Measurements from ENCODE around the gene CEP126.
A peak's percentile ranks its signal among the peaks of the same experiment; 100 is the strongest.

GRCh38 chr11:102007567-102008437 is 93.0 kb downstream of the CEP126 start:
- TF ChIP-seq CTCF (IDR thresholded peaks at IDR 0.05) (peak; percentile 72), EZH2phosphoT487 (IDR thresholded peaks at IDR 0.05) (no peak)

All from neural progenitor cell (in vitro differentiated cells).